ENCODE data around the gene ACTC1.

Gene ACTC1

DNA sequence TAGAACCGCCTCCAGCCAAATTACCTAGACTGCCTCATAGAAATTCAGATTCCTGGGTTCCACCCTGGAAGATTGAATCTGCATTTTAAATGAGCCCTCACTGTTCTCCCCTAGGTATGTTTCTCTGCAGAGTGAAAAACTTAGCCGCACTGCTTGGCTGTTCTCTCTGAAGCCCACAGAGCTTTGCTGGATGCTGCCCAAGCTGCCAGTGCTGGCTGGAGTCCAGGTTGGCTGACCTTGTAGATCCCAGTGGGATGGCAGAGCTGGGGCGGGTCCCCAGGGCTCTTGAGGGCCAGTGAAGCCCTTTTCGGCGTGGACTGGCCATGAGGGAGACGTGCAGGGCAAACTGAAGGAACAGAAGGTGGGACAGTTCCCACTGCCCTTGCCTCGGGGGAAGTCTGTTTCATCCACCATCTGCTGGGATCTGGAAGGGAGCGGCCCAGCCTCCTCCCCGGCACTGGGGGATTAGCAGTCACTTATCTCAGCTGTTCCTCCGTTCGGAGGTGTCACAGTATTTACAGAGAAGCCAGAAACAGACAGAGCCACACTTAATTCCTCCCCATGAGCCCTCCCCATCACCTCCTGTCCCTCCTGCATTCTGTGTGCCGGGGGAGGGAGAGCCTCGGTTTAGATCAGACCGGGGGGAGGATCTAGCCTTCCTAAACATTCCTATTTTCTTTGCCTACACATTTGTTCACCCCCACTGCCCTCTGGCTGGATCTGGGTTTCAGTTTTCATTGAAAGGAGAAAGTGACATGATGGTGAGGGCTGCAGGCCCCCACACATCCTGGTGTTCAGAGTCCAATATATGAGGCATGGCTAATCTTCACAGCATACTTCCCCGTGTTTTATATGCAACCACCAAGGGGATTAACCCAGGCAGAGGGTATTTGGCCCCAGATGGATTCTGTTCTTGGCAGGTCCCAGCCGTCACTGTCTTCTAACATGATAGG, 4.1 kb upstream of the ACTC1 start:
- DNase-seq: peak; percentile 73

DNA sequence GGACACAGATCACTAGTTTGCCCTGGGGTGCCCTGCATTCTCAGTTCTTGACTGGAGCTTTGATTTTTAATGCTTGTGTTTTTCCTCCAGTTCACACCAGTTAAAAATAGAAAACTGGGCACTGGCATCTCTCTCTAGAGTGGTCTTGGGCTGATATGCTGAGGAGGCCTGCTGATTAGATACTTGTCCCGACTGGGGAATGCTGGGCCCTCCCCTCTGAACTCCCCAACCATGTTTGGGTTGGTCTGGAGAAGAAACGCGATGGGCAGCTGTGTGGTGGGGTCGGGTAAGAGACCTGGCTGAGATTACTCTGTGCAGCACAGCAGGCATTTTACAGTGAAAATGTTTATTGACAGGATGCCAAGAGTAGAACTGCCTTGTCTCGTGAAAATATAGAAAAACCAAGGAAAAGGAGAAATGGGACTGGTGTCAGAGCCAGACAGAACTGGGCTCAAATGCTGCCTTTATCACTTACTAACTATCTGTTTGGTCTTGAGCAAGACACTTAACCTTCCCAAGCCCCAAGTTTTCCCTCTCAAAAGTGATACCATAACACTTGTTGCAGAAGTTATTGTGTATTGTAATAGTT, 1.6 kb upstream of the ACTC1 start:
- DNase-seq: no peak

DNA sequence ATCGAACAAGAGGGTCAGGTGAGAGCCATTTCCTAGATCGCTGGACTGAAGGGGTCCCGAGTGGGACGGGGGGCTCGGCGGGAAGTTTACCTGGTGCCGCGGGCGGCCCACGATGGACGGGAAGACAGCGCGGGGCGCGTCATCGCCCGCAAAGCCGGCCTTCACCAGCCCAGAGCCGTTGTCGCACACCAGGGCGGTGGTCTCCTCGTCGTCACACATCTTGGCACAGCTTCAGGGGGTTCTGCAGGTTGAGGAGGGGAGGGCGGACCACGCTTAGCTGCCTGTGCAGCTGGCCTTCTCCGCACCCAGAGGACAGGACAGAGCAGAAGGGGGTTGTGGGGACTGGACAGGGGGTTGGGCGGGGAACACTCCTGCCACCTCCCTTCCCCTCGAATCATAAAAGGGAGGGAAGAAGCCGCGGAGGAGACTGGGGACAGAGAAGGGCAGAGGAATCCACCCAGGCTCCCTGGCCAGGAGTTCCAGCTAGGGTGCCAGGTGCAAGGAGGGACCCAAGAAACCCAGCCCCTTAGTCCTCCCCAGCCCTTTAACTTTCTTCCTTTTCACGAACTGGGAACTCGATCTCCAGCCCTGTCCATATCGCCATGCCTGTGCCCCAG, 651 bp downstream of the ACTC1 start:
- no peak for DNase-seq

DNA sequence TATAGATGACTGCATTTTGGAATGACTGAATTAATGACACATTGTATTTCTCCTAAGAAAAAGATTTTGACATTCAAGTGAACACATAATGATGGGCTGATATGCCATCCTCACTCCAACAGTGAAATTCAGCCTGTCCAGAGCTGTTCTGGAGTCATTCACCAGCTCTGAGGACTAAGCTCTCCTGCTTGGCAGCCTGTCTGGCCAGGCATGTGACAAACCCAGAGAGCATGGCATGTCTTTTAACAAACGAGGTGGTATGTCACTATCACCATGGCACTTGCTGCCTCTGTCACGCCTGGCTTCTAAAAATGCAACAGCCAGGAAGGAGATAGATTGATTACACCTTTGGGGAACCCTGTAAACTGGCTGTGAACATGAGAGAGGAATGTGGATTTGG, 1.4 kb downstream of the ACTC1 start:
- DNase-seq: no peak

DNA sequence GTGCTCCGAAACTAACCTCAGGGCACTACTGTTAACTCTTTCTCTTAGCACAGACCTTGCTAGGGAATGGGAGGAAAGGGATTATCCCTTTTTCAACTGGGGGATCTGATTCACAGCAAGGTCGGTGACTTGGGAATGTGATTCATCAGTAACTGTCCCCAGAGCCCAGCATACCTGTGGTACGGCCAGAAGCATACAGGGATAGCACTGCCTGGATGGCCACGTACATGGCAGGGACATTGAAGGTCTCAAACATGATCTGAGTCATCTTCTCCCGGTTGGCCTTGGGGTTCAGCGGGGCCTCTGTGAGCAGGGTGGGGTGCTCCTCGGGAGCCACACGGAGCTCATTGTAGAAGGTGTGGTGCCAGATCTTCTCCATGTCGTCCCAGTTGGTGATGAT, 2.3 kb downstream of the ACTC1 start:
- DNase-seq: no peak

DNA sequence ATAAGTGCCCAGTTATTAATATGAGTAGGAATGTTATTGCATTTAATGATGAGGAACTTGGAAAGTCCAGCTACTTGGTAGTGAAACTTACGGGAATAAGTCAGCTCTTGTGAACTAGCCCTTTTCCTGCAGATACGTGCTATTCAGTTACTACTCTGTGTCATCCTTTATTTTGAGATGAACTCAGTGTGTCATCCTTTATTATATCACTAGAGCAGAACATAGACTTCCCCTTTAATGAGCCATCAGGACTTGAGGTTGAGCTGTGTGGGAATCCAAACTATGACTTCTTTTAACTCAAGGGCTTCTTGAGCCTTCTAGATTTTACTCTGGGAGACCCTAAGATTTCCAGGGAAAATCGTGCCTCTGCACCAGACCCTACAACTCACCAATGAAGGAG, 3.6 kb downstream of the ACTC1 start:
- no peak for DNase-seq

DNA sequence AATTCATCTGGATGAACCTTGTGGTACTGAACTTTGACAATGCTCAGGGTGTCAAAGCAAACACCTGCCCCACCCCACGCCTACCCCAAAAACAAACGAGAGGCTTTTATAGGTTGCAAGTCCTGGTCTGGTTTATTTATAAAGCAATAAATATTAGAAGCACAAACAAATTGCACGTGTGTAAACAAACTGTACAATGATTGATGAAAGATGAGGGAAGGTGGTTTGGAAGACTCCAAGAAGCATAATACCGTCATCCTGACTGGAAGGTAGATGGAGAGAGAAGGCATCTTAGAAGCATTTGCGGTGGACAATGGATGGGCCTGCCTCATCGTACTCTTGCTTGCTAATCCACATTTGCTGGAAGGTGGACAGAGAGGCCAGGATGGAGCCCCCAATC, 5.2 kb downstream of the ACTC1 start:
- no peak for DNase-seq

DNA sequence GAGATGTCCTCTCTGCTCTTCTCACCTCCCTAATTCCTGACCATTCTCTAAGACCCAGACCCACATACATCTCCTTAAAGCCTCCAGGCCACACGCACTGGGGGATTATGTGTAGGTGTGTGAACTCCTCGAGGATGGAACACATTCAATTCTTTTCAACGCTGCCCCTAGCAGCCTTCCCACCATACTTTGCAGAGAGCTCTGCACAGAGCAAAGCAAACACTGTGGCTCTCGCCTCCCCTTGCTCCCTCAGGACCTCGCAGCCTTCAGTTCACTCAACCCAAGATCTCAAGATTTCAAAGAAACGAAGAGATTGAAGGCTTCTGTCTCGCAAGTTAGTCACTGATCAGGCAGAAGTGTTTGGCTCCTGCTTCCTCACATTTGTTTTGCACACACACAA, 6.0 kb downstream of the ACTC1 start:
- DNase-seq: no peak

DNA sequence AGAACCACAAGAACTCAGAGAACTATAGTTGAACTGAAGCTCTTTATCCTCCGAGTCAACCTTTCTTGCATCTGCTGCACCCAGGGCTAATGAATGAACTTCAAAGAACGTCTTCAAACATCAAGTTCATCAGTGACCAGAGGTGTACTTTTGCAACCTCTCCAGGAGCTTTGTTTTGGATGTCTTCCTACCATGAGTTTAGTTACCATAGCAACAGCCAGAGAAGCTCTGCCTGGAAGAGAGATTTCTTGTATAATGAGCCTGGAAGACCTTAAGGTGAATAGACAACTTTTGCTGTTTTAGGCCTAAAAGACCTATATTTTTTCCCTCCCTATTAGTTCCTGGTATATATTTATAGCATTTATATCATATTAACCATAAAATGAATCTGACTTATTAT, 9.1 kb downstream of the ACTC1 start:
- no peak for DNase-seq

DNA sequence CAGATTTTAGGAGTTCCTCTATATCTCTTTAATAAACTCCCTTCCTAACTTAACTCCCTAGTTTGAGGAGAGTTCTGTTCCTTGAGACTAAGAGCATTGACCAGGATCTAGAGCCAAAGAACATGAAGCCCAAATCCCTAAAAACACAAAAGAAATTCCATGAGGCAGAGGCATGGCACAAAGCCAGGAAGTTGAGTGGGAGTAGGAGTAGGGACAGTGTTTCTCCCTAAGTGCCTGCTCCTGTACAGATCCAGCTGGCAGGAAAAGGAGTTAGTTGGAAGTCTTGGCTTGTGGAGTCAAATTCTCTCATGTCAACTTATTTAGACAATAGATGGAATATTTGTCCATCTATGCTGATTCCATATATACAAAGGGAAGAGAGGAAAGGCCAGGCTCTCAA, 11.4 kb downstream of the ACTC1 start:
- no peak for DNase-seq

DNA sequence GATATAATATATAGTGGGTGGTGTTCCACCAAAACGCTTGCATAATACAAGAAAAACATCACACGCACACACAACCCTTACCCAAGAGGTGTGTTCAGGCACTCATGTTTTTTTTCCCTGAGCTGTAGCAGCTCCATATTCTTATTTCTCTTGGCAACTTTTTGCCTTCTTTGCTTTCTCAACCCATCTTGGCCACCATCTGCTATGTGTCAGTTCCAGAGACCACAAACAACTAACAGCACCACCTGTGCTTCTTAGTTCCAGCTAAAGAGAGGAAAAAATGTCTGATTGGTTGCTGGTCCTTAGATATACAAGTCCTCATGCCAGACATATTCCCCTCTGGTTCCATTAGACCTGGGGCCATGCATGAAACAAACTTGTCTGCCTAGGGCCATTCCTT, 11.9 kb downstream of the ACTC1 start:
- DNase-seq: peak; percentile 70

DNA sequence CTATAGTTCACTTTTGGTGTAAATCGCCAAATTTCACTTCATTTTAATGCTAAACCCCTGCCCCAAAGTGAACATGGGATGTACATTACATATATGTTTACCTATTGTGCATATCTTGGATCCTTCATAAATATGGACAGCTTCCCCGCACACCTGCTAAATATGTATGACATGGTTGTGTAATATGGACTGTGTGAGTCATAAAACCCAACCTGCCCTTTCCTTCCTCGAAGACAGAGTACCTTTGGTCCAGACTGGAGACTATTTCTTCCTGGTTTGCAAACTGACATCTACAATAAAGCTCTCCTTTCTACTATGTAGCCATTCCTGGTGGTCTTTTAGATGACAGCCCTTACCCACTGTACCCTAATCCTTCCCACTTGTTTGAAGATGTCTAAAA, 12.4 kb downstream of the ACTC1 start:
- no peak for DNase-seq

DNA sequence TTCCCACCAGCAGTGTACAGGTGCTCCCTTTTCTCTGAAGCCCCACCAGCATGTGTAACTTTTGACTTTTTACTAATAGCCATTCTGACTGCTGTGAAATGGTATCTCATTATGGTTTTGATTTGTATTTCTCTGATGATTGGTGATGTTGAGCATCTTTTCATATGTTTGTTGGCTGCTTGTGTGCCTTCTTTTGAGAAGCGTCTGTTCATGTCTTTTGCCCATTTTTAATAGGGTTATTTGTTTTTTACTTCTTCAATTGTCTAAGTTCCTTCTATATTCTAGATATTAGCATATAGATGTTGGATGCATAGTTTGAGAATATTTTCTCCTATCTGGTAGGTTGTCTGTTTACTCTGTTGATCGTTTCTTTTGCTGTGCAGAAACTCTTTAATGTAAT, 14.6 kb downstream of the ACTC1 start:
- no peak for DNase-seq

DNA sequence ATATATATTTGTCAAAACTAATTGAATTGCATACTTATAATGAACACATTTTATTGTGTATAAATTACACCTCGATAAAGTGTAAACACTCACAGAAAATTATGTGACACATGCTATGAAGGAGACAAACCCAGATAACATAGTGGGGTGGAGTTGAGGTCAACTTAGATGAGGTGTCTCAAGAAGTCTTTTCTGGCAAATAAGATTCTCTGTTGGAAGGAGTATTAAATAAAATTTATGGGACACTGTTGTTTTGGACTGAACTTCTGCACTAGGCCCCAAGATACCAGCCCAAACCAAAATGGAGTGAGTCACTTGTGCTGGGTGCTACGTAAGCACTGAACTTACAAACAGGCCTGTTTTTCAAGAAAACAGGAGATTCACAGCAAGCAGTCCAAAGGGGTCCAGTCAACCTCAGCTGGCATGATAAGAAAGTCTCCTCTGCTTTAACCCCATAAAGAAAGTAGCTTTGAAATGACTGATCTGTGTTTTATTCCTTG, 18.7 kb downstream of the ACTC1 start:
- DNase-seq: no peak

DNA sequence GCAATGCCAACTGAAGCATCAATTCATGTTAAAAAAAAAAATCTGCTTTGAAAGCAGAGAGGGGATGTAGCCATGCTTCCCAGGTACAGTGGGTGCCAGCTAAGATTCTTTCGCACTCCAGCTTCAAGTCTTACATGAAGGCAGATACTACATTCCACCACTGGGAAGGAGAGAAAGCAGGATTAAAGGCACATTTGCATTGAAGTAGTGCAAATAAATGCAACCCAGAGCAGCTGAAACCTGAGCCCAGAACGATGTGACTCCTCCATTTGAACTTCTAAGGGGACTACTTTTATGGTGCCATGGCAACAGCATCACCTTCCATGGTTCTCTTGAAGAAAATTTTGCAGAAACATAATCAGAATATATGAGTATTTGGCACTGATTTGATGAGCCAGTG, 21.4 kb downstream of the ACTC1 start:
- DNase-seq: no peak

DNA sequence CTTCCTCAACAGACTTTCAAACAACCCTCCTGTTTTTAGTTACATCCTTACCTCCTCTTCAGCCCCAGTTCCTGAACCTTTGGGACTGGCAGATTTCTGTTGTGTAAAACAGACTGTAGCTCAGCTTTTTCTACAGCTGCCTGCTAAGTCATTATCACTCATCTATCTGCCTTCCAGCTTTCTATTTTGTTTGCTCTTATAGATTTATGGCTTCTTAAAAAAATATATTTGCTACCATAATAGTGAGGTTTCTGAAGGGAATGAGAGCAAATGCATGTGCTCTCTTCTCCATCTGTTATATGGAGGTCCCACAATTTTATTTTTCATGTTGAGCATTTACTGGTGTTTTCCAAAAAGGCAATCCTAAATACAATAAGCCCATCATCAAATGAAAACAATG, 22.3 kb downstream of the ACTC1 start:
- DNase-seq: no peak

DNA sequence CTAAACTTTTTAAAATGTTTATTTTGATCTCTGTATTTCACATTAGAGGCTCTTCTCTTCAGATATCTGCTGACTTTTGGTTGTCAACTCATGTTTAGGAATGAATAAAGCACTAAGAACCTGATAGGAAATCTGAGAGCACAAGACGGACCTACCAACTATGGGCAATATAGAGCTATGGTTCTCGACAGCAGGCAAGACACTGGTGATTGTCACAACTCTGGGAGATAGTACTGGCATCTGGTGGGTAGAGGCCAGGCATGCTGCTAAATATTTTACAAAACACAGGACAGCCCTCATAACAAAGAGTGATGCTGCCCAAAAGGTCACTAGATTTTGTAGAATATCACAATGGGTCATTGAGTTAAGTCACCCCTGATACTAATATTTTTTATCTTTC, 23.0 kb downstream of the ACTC1 start:
- DNase-seq: no peak

DNA sequence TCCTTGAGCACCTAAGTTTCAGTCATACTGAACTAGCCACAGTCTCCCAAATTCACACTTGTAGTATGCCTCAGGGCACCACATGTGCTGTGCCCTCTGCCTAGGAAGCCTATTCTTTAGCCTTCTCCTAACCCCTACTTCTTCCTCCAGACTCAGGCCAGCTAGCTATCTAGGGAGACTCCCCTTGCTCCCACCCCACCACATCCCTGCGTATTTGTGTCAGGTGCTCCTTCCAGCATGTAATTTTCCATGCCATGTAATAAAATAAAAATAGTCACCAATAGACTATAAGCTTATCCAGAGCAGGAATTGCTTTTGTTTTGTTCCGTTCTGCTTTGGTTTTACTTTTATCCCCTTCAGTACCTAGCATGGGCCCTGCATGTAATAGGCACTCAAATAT, 25.6 kb downstream of the ACTC1 start:
- DNase-seq: no peak

DNA sequence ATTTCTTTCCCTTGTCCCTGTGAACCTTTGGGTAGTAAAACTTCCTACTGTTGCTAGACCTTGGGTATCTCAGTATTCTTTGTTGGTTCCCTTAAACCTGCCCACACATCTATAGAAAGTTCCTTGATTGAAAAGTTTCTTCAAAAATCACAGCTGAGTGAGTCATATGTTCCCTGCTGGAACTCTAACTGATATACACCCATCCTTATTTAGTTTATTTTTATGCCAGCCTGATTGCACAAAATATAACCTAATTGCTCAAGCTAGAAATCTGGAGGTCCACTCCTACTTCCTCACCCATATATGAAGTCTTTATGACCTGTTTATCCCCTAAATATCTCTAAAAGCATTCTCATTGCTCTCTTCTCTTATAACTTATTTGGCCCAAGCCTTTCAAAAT, 26.8 kb downstream of the ACTC1 start:
- DNase-seq: no peak

DNA sequence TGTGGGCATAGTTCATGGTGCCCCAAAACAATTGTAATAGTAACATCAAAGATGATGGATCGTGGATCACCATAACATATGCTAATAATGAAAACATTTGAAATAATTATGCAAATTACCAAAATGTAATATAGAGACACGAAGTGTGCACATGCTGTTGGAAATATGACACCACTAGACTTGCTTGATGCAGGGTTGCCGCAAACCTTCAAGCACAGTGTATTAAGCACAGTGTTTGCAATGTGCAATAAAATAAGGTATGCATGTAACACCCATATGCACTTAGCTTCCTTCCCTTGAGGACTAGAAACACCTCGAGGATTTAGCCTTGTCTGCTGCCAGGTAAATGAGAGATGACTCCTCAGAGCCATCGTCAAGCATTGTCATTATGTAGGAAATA, 29.6 kb downstream of the ACTC1 start:
- DNase-seq: no peak

DNA sequence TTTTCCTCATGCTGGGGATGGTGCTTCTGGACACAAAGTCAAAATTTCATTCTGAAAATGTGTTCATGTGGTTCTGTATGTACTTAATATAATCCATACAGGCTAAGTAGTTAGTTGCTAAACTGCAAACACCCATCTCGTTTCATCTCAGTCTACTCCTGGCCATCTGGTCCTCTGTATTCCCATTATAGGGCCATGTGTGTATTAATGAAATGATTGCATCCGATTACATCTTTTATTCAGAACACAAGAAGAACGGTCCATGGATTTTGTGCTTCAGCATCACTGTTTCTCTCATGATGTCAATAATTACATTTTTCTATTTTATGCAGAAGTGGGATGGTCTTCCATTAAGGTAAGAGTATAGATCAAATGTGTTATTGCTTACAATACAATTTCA, 34.4 kb downstream of the ACTC1 start:
- DNase-seq: no peak

DNA sequence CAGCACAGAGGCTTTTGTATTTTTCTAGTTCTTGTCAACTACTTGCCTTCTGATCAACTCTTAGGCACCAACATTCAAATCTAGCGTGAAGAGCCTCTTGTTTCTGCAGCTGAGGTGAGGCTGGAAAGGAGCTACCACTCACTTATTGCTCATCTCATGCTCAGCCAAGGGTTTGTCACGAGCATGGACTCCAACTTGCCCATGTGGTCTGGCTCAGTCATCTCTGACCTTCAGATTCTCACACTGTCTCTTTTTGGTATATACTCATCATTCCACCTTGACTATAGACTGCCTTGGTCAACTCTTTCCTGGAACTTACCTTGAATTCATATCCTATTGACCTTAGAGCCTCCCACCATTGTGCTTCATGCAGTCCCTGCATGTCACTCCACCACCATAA, 35.4 kb downstream of the ACTC1 start:
- DNase-seq: no peak

DNA sequence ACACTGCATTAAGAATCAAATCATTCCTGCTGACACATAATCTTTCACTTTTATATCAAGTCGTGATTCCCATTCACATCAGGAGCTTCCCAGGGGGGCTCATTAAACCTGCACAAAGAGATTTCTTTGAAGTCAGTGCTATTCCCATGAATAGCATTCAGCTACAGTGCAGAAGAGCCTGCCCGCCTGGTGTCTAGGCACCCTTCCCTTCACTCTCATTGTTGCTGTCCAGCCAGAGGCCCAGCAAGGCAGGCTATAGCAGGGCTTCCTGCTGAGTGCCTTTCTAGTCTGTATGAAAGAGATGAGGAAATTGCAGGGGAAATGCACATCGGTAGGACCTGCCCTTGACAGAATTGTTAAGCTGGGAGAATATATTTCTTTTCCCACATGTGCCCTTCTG, 36.0 kb downstream of the ACTC1 start:
- no peak for DNase-seq

DNA sequence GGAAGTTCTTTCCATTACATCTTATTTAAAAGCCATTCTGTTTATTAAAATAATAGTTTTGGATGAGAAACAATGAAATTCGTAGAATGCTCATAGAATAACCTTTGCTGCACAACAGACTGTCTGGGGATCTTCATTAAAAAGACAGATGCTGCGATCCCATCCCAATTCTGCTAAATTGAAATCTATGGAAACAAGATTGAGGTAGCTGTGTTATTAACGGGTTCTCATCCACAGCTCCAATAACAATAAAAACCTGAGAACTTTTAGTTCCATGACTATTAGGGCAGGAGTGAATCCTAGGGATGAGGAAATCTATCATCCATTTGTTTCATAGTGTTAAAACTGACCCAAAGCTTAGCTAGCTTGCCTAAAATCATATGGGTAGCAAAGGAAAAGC, 38.1 kb downstream of the ACTC1 start:
- DNase-seq: no peak
